Stimulated activated CD4-positive, alpha-beta T cell treated with anti-CD3 and anti-CD28 coated beads, Interleukin-12 subunit alpha, Interleukin-12 subunit beta, amount 100 ng/mL, for 48 hours (primary cell): ENCODE results near the gene DTD1.
A peak's percentile ranks its signal among the peaks of the same experiment; 100 is the strongest.

Source experiments
- DNase-seq, 3 donors: peaks; one replicate each; pipeline ENCODE4 v3.0.0-alpha.2; 2020; ENCODE audit warnings: low read depth in 2 of 3, low spot score in 1 of 3

DTD1 gene

GRCh38 chr20:18614244-18614643 is 26.4 kb downstream of the DTD1 start:
- no peak for DNase-seq

GRCh38 chr20:18615020-18615650 is 27.3 kb downstream of the DTD1 start:
- no peak for DNase-seq

GRCh38 chr20:18621004-18621403 is 33.1 kb downstream of the DTD1 start:
- no peak for DNase-seq

DNA sequence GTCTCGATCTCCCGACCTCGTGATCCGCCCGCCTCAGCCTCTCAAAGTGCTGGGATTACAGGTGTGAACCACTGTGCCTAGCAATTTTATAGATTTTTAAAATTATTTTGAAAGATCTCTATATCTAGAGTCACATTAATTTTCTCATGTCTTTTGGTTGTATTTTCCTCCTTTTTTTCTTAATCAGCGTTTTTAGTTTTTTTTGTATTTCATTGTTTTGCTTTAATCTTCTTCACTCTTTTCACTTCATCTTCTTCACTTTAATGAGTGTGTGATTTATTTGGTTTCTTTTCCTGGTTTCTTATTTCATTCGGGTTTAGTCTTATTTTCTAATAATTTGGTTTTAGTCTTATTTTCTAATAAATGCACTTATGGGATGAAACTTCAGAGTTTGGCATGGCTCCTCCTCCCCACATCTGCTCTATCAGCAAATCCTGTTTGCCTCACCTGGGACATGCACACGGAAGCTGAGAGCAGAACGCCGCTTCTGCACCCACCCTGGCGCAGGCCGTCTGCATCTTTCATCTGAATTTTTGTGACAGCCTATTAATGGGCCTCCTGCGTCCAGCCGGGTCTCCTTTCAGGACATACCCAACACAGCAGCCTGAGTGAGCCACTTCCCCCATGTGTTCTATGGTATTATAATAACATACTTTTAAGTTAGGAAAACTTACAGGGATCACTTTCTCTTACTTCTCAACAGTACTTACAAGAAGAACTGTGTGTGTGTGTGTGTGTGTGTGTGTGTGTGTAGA is 35.5 kb downstream of the DTD1 start:
- DNase-seq: no peak

DNA sequence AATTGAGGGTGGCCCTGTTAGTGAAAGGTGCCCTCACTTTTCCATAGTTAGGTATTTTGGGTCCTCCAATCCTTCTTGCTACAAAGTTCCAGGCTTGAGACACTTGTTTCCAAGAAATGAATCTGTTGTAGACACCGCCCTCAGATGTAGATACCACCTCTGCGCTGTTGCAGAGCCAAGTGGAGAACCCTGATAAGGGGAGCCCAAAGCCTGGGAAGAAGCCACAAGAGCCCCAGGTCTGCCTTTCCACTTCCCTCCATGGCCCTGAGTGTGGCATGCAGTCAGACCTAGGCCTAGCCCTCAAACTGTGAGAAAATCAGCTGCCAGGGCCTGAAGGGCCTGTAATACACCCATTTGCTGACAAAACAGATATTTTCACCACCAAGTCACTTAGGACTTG is 37.1 kb downstream of the DTD1 start:
- no peak for DNase-seq

GRCh38 chr20:18625907-18626655 is 38.2 kb downstream of the DTD1 start:
- DNase-seq: no peak

DNA sequence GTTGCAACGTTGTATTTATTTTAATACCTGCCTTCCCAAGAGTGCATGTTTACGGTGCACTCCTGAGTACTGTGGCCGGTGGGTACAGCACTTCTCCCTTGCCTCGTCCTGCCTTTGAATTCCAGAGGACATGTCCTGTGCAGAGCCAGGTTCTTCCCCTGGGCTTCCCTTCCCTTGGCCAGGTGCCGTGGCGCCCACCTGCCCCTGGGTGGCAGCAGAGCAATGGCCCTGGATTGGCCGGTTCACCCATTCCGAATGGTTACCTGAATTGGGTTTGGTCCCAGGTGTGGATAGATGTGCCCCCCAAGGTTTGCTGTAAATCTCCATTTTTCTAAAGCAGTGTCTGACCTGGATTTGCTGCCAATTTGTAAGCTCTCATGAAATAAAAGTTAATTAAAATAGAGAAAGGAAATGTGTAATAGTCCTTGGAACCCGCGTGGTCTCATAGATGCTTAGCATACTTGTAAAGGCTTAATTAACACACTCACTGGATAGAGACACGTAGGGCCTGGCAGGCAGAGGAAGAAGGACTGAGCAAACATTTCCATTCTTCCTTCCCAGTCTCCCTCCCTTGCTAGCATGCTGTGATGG is 40.6 kb downstream of the DTD1 start:
- DNase-seq: peak in 1 of 3 donors; percentile 7

GRCh38 chr20:18632196-18632789 is 44.4 kb downstream of the DTD1 start:
- DNase-seq: peak; percentile 21 to 53 (median 27)

DNA sequence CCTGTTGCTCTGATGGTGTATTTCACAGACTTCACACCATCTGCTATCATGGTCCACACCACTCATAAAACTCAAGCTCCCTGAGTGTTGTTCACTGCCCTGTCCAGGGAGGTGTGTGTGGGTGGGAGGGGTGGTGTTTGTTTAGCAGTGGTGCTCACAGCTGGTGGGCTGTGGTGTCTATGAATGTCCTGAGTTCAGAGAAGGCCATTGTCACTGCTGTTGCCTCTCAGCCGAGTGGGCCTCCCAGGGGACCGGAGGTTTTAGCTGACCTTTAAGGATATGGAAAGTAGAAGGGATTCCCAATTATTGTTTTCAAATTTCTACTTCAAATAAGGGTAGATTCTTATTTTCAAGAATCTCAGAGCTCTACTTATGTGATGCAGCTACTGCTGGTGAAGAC is 45.6 kb downstream of the DTD1 start:
- no peak for DNase-seq

DNA sequence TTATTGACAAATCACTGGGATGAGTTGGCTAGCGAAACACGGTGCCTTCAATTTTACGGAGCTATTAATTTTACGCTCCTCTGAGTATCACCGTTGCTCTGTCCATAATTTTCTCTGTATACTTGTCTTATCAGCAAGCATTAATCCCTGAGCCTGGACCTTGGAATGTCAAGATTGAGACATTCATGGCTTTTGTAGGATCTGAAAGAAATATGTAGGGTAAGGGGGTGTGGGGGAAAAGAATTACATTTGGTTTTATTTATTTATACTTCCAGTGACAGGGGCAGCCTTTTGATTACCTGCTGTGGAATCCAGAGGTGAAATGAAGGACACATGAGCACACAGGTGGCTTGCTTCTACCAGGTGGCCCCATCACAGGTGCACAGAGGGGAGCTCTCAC is 46.6 kb downstream of the DTD1 start:
- DNase-seq: no peak

DNA sequence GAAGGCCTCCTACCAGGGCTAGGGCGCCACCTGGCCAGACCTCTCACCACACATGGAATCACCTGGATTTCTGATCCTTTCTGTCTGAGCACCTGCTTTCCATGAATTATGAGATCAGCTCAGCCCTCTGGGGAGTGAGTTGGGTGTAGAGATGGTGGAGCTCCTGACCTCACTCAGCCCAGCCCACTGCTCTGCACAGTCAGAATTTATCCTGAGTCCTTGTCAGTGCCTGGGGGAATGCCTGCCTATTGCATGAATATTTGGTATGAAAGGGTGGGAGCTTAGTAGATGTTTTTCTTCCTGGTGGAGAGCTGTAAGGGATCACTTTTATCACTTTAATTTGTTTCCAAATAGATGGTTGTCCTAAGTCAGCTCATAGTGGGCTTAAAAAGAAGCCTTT is 47.5 kb downstream of the DTD1 start:
- no peak for DNase-seq

DNA sequence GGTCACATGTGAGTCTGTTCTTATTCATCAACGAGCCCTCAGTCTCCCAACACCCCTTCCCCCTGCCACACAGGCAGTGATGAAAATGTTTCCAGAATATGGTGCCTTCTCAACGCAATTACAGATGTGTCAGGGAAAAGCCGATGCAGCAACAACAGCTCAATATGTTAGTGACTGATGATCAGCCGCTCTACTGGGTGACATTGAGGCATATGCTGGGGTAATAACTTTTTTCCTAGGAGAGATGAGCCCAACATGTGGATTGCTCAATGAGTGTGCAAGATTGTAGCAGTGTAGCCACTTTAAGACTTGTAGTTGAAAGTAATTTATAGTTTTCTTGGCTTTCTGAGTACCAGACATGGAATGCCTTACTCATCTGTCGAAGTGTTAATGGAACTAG is 49.4 kb downstream of the DTD1 start:
- DNase-seq: no peak

- DNase-seq: no peak
Measured at GRCh38 chr20:18638768-18639167, 50.9 kb downstream of the DTD1 start.

DNA sequence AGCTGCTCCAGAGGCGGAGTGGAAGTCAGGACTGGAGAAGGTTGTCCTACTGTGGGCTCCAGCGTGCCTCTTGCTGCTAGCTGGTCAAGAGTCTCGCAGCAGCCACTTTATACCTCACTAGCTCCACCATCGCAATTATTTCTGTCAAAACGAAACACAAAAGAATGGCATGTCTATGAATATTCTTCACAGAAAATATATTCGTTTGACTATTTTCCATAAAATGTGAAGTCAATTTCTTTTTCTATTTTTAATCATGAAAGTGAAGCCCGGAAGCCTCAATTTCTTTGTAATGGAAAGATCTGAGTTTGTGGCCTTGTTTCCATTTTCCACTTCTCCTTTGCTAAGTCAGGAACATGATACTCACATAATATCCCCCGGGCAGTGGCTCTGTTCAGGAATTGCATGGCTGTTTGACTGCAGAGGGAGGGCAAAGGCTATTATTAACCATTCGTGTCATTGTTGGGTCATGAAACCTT is 51.7 kb downstream of the DTD1 start:
- DNase-seq: no peak

DNA sequence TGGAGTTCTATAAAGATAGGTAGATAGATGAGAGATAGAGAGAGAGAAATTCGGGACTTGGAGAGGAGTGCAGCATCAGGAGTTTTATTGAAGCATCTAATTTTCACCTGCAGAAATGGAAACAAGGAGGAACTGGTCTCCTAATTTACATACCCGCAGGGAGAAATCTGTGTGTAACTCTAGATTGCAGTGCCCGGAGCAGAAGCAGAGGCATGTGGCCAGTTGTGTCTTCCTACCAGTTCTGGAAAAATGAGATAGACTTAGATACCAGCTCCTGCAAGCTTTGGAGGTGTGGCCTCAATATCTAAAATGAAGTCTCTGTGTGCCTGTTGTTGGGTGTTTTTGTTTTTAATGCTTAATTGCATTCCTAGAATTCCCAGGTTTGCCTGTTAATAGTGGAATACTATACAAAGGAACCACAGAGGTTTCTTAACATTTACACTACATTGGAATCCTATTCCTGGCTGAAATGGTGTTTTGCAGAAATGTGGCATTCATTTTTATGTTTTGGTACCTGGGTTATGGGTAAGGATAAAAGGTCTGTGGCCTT is 57.4 kb downstream of the DTD1 start:
- DNase-seq: no peak

DNA sequence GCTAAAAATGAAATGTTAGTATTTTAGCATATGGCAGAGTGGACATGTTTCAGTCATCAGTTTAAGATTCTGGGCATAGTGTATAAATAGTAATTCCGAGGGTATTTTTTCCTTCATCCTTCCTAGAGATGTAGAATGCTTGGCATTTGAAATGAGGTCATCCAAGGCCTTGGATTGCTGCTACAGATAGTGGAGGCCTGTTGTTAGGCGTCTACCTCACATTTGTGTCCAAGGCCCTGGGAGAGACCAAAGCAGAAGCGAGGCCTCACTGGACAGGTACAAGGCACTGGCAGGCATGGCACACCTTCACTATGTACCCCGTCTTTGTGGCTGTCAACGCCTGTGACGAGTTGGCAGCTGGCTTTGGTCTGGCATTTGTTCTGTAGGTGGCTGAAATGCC is 58.0 kb downstream of the DTD1 start:
- DNase-seq: no peak

- DNase-seq: no peak
Measured at GRCh38 chr20:18647777-18648176, 59.9 kb downstream of the DTD1 start.

GRCh38 chr20:18650224-18650623 is 62.4 kb downstream of the DTD1 start:
- no peak for DNase-seq

GRCh38 chr20:18653736-18654447 is 66.0 kb downstream of the DTD1 start:
- DNase-seq: no peak

- no peak for DNase-seq
Measured at GRCh38 chr20:18654448-18654773, 66.6 kb downstream of the DTD1 start.

DNA sequence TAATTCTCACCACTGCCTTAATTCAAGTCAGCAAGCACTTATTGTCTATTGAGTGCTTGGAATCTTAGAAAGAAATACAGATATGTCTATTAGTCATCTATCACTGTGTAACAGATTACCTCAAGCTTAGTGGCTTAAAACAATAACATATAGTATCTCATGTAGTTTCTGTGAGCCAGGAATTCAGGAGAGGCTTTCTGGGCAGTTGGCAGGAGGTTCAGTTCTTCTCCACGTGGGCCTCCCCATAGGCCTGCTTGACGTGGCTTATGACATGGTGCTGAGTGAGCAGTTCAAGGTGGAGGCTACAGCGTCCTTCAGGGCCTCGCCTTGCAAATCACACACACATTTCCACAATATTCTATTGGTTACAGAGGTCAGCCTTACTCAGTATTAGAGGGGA is 69.7 kb downstream of the DTD1 start:
- no peak for DNase-seq
